ENCODE measurements around the gene SCMH1. TPM values are rescaled to one million over a fixed set of nuclear protein-coding genes. Genes with fewer than 3 reads are reported as not detected.

The SCMH1 gene
- polyA plus RNA-seq, 1 donor, result 35.8 TPM

DNA sequence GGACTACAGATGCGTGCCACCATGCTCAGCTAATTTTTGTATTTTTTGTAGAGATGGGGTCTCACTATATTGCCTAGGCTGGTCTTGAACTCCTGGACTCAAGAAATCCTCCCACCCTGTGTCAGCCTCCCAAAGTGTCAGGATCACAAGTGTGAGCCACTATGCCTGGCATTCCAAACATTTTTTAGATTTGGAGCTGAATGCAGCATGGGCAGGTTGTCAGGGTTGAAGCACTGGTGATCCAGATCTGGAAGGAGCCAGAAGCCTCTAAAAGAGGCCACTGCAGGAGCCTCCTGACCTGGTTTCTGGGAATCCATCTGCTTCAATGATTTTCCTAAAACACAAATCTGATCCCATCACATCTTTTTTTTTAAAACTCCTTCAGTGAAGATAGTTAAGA, 264.4 kb downstream of the SCMH1 start:
- no peak for DNase-seq (ENCODE audit: low read depth)

Other genes with a start within 250 kb of the SCMH1 start
- gene SLFNL1, start 220.6 kb downstream of the SCMH1 start, polyA plus RNA-seq (ENCODE audit: insufficient read length), result 0.59 TPM
- gene FOXO6, start 119.1 kb upstream of the SCMH1 start, polyA plus RNA-seq (ENCODE audit: insufficient read length), result 14.9 TPM
- gene EDN2, start 242.4 kb upstream of the SCMH1 start, polyA plus RNA-seq (ENCODE audit: insufficient read length), result 0.25 TPM